ENCODE results near the gene RPP30.

The RPP30 gene

GRCh38 chr10:90871766-90872647, at the start of gene RPP30:
Gene RPP30, plus strand, starts transcription at chr10:90871974. Its CDS starts 13 bp downstream, at chr10:90871987.
- peak; percentile 66 to 74 for DNase-seq (ENCODE audit: low read depth in 1 of 2, low spot score in 1 of 2)

GRCh38 chr10:90822508-90822907, 49.3 kb upstream of the RPP30 start:
- DNase-seq (ENCODE audit: low read depth in 1 of 2, low spot score in 1 of 2) = no peak

- DNase-seq (ENCODE audit: low read depth in 1 of 2, low spot score in 1 of 2) = no peak
Observed at GRCh38 chr10:90832111-90832510, 39.7 kb upstream of the RPP30 start.

GRCh38 chr10:90834326-90834725, 37.4 kb upstream of the RPP30 start:
- no peak for DNase-seq (ENCODE audit: low read depth in 1 of 2, low spot score in 1 of 2)

- no peak for DNase-seq (ENCODE audit: low read depth in 1 of 2, low spot score in 1 of 2)
Observed at GRCh38 chr10:90837486-90837885, 34.3 kb upstream of the RPP30 start.

GRCh38 chr10:90842725-90843124, 29.0 kb upstream of the RPP30 start:
- DNase-seq (ENCODE audit: low read depth in 1 of 2, low spot score in 1 of 2) = no peak

GRCh38 chr10:90845726-90846125, 26.0 kb upstream of the RPP30 start:
- no peak for DNase-seq (ENCODE audit: low read depth in 1 of 2, low spot score in 1 of 2)

GRCh38 chr10:90846746-90847145, 25.0 kb upstream of the RPP30 start:
- DNase-seq (ENCODE audit: low read depth in 1 of 2, low spot score in 1 of 2) = no peak

GRCh38 chr10:90847436-90847835, 24.3 kb upstream of the RPP30 start:
- DNase-seq (ENCODE audit: low read depth in 1 of 2, low spot score in 1 of 2) = no peak

GRCh38 chr10:90849956-90850749, 21.6 kb upstream of the RPP30 start:
- DNase-seq (ENCODE audit: low read depth in 1 of 2, low spot score in 1 of 2) = no peak

- DNase-seq (ENCODE audit: low read depth in 1 of 2, low spot score in 1 of 2) = no peak
Observed at GRCh38 chr10:90855126-90855525, 16.6 kb upstream of the RPP30 start.

- no peak for DNase-seq (ENCODE audit: low read depth in 1 of 2, low spot score in 1 of 2)
Observed at GRCh38 chr10:90856261-90856660, 15.5 kb upstream of the RPP30 start.

- DNase-seq (ENCODE audit: low read depth in 1 of 2, low spot score in 1 of 2) = no peak
Observed at GRCh38 chr10:90856964-90857634, 14.7 kb upstream of the RPP30 start.

- DNase-seq (ENCODE audit: low read depth in 1 of 2, low spot score in 1 of 2) = peak; percentile 22 to 37
Observed at GRCh38 chr10:90857635-90858460, 13.9 kb upstream of the RPP30 start, which contains the start of gene HTR7. Gene HTR7, minus strand, starts transcription at chr10:90858039. Its CDS starts 368 bp downstream, at chr10:90857671.

GRCh38 chr10:90858461-90858968, 13.3 kb upstream of the RPP30 start:
- DNase-seq (ENCODE audit: low read depth in 1 of 2, low spot score in 1 of 2) = no peak

- no peak for DNase-seq (ENCODE audit: low read depth in 1 of 2, low spot score in 1 of 2)
Observed at GRCh38 chr10:90859321-90859751, 12.4 kb upstream of the RPP30 start.

- no peak for DNase-seq (ENCODE audit: low read depth in 1 of 2, low spot score in 1 of 2)
Observed at GRCh38 chr10:90860790-90861189, 11.0 kb upstream of the RPP30 start.

GRCh38 chr10:90862908-90863514, 8.8 kb upstream of the RPP30 start:
- DNase-seq (ENCODE audit: low read depth in 1 of 2, low spot score in 1 of 2) = no peak

- no peak for DNase-seq (ENCODE audit: low read depth in 1 of 2, low spot score in 1 of 2)
Observed at GRCh38 chr10:90865401-90865800, 6.4 kb upstream of the RPP30 start.

GRCh38 chr10:90866050-90866598, 5.7 kb upstream of the RPP30 start:
- no peak for DNase-seq (ENCODE audit: low read depth in 1 of 2, low spot score in 1 of 2)
